ENCODE measurements around the gene KCNK13. TPM values are rescaled to one million over a fixed set of nuclear protein-coding genes. Genes with fewer than 3 reads are reported as not detected.

The KCNK13 gene
- polyA plus RNA-seq, 1 donor (not counting 4 experiments of a cell fraction or from before 2014, with no cell fraction given) = 0.03 TPM

DNA sequence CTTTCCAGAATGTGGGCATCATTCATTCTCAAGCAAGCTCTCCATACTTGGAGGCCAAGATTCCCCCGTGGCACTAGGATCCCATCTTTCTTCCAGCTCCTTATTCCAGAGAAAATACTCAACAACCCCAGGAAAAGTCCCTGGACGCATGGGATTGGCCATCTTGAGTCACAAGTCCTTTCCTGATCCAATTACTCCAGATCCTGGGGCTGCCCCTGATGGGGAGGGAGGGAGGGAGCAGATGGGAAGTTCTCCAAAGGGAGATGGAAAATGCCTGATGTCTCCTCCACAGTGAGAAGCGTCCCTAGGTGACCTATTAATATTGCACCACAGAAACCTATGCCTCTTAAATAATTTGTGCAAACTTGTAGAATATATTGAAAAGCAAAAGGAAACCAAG is 12.4 kb upstream of the KCNK13 start:
- DNase-seq (ENCODE audit: low read depth, low spot score) = no peak
- dilution Hi-C loops (cut with MboI; ENCODE audit: extremely low pct_ligation_motif_present, low sequenced_read_pairs) = no loop called here
- H3K4me1 ChIP-seq (ENCODE audit: control insufficient read depth, extremely low read depth, insufficient read depth, low read length) = no peaks in the 10 kb centered on the region
- no peak for FAIRE-seq
- H3K9ac ChIP-seq (ENCODE audit: control insufficient read depth, extremely low read depth, insufficient read depth, low read length) = no peak overlapping the region
- no peak overlapping the region for H3K27ac ChIP-seq (ENCODE audit: control insufficient read depth, insufficient read depth, low read length)
- no peaks in the 10 kb centered on the region for H3K79me2 ChIP-seq (ENCODE audit: control insufficient read depth, insufficient read depth, low read length)
- no peak overlapping the region for H3K4me3 ChIP-seq (ENCODE audit: control insufficient read depth in 2 of 3, extremely low read depth in 1 of 3, insufficient read depth in 2 of 3, low read depth in 1 of 3, low read length in 3 of 3)
- no peaks in the 10 kb centered on the region for H3K9me3 ChIP-seq (ENCODE audit: control insufficient read depth, low read depth, low read length)
- no peaks in the 10 kb centered on the region for H3K27me3 ChIP-seq (ENCODE audit: control insufficient read depth, extremely low read depth, insufficient read depth, low read length)
- TF ChIP-seq, protein P1, sequence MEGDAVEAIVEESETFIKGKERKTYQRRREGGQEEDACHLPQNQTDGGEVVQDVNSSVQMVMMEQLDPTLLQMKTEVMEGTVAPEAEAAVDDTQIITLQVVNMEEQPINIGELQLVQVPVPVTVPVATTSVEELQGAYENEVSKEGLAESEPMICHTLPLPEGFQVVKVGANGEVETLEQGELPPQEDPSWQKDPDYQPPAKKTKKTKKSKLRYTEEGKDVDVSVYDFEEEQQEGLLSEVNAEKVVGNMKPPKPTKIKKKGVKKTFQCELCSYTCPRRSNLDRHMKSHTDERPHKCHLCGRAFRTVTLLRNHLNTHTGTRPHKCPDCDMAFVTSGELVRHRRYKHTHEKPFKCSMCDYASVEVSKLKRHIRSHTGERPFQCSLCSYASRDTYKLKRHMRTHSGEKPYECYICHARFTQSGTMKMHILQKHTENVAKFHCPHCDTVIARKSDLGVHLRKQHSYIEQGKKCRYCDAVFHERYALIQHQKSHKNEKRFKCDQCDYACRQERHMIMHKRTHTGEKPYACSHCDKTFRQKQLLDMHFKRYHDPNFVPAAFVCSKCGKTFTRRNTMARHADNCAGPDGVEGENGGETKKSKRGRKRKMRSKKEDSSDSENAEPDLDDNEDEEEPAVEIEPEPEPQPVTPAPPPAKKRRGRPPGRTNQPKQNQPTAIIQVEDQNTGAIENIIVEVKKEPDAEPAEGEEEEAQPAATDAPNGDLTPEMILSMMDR (optimal IDR thresholded peaks at IDR 0.05 in 1 of 3, IDR thresholded peaks at IDR 0.05 in 1 of 3, conservative IDR thresholded peaks at IDR 0.05 in 1 of 3; ENCODE audit: extremely low read depth in 1 of 3, insufficient read depth in 2 of 3, low read length in 3 of 3) = no peak
- no peak for TF ChIP-seq EZH2 (IDR thresholded peaks at IDR 0.05; ENCODE audit: low read length)
- no peak overlapping the region for H2AFZ ChIP-seq (ENCODE audit: control insufficient read depth, low read length)
- H3K36me3 ChIP-seq (ENCODE audit: control insufficient read depth in 2 of 2, extremely low read depth in 1 of 2, insufficient read depth in 2 of 2, low read length in 2 of 2) = no peaks in the 10 kb centered on the region
- no peaks in the 10 kb centered on the region for H4K20me1 ChIP-seq (ENCODE audit: control insufficient read depth, extremely low read depth, insufficient read depth, low read length)
- H3K9me1 ChIP-seq (ENCODE audit: control insufficient read depth, extremely low read depth, insufficient read depth, low read length) = no peaks in the 10 kb centered on the region
- no peak overlapping the region for H3K4me2 ChIP-seq (ENCODE audit: control insufficient read depth, extremely low read depth, insufficient read depth, low read depth, low read length)

DNA sequence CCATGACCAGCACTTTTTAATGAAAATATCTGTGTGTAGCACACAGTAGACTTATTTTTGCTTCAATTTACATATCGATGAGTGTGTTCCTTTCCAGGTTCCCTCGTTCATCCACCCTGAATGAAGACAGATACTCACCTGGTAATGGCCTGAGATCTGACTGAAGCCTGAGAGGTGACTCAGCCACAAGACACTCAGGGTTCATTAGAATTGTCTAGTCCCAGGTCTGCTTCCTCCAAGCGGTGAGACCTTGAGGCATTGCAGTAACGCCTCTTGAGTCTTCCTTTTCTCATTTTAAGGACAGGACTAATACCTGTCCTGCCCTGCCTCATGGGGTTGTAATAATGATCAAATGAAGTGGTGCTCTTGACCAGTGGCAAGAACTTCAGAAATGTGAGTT is 11.5 kb upstream of the KCNK13 start:
- no peaks in the 10 kb centered on the region for H4K20me1 ChIP-seq (ENCODE audit: control insufficient read depth, extremely low read depth, insufficient read depth, low read length)
- no peaks in the 10 kb centered on the region for H3K36me3 ChIP-seq (ENCODE audit: control insufficient read depth in 2 of 2, extremely low read depth in 1 of 2, insufficient read depth in 2 of 2, low read length in 2 of 2)
- H3K9me1 ChIP-seq (ENCODE audit: control insufficient read depth, extremely low read depth, insufficient read depth, low read length) = no peaks in the 10 kb centered on the region
- H3K79me2 ChIP-seq (ENCODE audit: control insufficient read depth, insufficient read depth, low read length) = no peaks in the 10 kb centered on the region
- TF ChIP-seq EZH2 (IDR thresholded peaks at IDR 0.05; ENCODE audit: low read length) = no peak
- TF ChIP-seq, protein P1 (optimal IDR thresholded peaks at IDR 0.05 in 1 of 3, IDR thresholded peaks at IDR 0.05 in 1 of 3, conservative IDR thresholded peaks at IDR 0.05 in 1 of 3; ENCODE audit: extremely low read depth in 1 of 3, insufficient read depth in 2 of 3, low read length in 3 of 3) = no peak
- FAIRE-seq (no peak), DNase-seq (ENCODE audit: low read depth, low spot score) (no peak)
- dilution Hi-C loops (cut with MboI; ENCODE audit: extremely low pct_ligation_motif_present, low sequenced_read_pairs) = no loop called here
- H3K4me1 ChIP-seq (ENCODE audit: control insufficient read depth, extremely low read depth, insufficient read depth, low read length) = no peaks in the 10 kb centered on the region
- H3K4me2 ChIP-seq (ENCODE audit: control insufficient read depth, extremely low read depth, insufficient read depth, low read depth, low read length) = no peak overlapping the region
- H3K9me3 ChIP-seq (ENCODE audit: control insufficient read depth, low read depth, low read length) = no peaks in the 10 kb centered on the region
- no peak overlapping the region for H3K4me3 ChIP-seq (ENCODE audit: control insufficient read depth in 2 of 3, extremely low read depth in 1 of 3, insufficient read depth in 2 of 3, low read depth in 1 of 3, low read length in 3 of 3)
- no peak overlapping the region for H3K27ac ChIP-seq (ENCODE audit: control insufficient read depth, insufficient read depth, low read length)
- no peak overlapping the region for H3K9ac ChIP-seq (ENCODE audit: control insufficient read depth, extremely low read depth, insufficient read depth, low read length)
- no peaks in the 10 kb centered on the region for H3K27me3 ChIP-seq (ENCODE audit: control insufficient read depth, extremely low read depth, insufficient read depth, low read length)
- no peak overlapping the region for H2AFZ ChIP-seq (ENCODE audit: control insufficient read depth, low read length)
